GM04504 (cell line): ENCODE results near the gene SHISA3.
"Not testable (repeated sequence)": the region's sequence is repeated elsewhere in the genome, so short reads cannot be mapped to it uniquely, and the experiment has no call there.

Experiments used
- DNase-seq: peaks from one replicate; pipeline ENCODE4 v3.0.0-alpha.2; 2012; ENCODE audit warnings: low read depth

Gene SHISA3

GRCh38 chr4:42396752-42397634, at the start of gene SHISA3:
Gene SHISA3 (plus strand): TSS chr4:42397488. CDS start chr4:42398057, 569 bp downstream.
- no peak for DNase-seq

DNA sequence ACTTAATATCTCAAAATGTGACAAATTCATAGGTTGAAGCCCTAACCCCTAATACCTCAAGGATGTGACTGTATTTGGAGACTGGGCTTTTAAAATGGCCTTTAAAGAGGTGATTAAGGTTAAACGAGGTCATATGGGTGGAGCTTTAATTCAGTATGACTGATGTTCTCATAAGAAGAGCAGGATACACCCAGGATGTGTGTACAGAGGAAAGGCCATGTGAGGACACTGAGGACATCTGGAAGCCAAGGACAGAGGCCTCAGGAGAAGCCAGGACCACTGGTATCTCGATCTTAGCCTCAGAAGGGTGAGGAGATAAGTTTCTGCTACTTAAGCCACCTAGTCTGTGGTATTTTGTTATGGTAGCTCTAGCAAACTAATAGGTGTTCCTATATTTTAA, 49.0 kb upstream of the SHISA3 start:
- no peak for DNase-seq

DNA sequence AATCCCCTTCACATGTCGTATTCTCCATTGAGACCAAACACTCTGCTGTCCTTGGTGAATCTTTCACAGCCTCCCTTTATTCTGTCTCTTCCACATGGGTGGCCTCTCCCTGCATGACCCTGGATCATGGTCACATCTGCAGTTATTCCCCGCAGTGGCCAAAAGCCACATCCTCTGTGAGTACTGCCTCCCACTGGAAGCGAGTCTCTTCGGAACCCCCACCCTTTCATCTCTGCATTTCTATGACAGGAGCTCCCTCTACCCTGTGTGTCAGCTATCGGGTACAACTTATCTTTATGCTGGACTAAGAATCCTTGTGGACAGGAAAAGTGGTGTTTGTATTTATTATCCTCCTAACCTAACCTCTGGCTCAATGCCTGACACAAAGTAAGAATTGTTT, 48.6 kb upstream of the SHISA3 start:
- DNase-seq = no peak

GRCh38 chr4:42350611-42351182, 46.6 kb upstream of the SHISA3 start:
- DNase-seq = no peak

DNA sequence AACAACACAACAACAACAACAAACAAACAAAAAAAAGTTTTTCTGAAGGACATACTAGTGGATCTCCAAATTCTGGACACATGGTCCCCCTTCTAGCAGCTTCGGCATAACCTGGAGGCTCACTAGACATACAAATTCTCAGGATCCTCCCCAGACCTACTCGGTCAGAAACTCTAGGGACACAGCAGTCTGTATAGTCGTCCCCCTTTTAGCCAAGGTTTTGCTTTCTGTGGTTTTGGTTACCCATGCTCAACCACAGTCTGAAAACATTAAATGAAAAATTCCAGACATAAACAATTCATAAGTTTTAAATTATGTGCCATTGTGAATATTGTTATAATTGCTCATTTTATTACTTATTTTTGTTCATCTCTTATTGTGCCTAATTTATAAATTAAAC, 45.2 kb upstream of the SHISA3 start:
- no peak for DNase-seq

- no peak for DNase-seq
Measured at GRCh38 chr4:42357325-42357724, 40.0 kb upstream of the SHISA3 start.

DNA sequence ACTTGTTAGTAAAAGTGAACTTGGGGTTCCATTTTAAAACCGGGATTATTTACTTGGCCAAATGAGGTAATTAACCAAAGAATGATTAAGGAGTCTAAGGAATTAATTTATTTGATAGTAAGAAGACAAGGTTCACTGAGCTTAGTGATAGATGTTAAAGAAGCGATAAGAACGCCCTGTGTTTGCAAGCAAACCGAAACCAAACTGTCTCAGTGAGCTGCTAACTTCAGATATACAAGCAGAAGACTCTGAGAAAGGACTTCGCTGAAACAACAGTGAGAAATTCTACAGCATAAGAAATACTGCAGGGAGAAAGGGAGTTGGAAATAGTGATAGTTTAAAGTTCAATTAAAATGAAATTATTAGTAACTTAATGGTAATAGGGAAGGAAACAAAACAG, 37.6 kb upstream of the SHISA3 start:
- no peak for DNase-seq

DNA sequence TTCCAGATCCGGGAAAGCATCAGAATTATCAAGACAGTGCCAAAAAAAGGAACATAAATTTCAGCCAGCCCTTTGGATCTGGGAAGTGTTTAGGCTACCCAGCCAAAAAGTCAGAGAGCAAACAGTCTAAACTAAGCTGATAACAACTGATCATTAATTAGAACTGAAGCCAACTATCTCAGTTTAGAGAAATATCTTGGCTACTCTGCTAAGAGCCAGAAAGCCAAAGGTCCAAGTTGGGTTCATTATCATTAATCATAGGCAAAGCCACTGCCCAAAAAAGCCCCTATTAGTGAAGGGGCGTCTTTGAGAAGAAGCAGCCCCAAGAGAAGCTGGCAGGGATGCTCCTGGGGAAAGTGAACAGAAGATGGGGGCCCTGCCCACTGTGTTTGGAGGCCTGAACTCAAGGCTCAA, 37.0 kb upstream of the SHISA3 start:
- DNase-seq = no peak

DNA sequence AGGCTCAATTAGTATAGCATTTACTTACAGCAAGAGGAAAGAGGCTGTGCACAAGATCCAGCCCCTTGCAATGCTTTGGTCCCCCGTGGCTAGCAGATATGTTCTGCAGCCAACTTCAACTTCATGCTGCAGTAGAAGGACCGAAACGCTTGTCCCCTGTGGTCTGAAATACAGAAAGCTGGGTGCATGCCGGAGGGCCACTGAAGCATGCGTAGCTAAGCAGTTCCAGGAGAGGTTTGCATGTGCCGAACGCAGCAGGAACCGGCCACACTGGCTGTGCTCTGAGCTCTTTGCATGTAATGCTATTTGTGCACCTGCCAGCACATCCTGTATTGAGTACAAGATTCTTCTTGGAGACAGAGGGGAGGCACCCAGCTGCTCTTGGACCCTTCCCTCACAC, 35.8 kb upstream of the SHISA3 start:
- DNase-seq = no peak

DNA sequence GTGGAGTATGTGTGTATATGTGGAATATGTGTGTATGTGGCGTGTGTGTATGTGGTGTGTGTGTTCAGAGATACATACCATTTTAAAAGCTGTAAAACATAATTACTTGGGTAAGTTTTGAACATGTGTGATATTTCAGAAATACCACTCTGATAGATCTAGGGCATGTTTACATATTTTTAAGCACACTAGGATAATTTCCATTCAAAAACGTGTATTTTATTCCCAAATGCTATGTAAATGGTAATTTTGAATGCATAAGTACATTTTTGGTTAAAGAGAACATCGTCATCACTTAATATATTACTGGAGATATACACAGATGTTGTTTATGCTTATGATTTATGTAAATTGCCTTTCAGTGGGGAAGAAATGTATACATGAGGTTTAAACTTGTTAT, 34.7 kb upstream of the SHISA3 start:
- DNase-seq = no peak

DNA sequence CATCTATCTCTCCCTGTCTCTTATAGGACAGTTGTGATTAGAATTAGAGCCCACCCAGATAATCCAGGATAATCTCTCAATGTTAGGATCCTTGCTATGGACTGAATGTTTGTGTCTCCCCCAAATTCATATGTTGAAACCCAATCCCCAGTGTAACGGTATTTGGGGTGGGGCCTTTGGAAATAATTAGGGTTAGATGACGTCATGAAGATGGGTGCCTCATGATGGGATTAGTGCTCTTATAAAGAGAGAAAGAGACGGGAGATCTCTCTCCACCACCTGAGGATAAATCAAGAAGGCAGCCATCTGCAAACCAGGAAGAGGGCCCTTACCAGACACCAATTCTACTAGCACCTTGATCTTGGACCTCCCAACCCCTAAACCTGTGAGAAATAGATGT, 33.7 kb upstream of the SHISA3 start:
- DNase-seq = no peak

GRCh38 chr4:42364266-42365053, 32.8 kb upstream of the SHISA3 start:
- no peak for DNase-seq

- no peak for DNase-seq
Measured at GRCh38 chr4:42366959-42367358, 30.3 kb upstream of the SHISA3 start.

DNA sequence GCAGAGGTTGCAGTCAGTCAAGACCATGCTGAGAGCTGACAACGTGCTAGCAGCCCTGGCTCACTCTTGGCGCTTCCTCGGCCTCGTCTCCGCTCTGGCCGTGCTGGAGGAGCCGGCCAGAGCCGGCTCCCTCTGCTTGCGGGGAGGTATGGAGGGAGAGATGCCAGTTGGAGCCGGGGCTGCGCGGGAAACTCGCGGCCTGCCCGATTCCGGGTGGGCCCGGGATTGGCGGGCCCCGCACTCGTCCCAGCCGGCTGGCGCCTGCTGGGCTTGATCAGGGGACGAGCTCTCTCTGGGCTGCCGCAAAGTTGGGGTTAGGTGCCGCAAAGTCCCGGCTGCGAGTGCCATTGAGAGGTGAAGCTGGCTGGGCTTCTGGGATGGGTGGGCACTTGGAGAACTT, 27.8 kb upstream of the SHISA3 start:
- DNase-seq = no peak

GRCh38 chr4:42371305-42372252, 25.7 kb upstream of the SHISA3 start:
- DNase-seq = peak; percentile 3

GRCh38 chr4:42372303-42372702, 25.0 kb upstream of the SHISA3 start:
- not testable (repeated sequence) for DNase-seq

- DNase-seq = no peak
Measured at GRCh38 chr4:42377497-42377896, 19.8 kb upstream of the SHISA3 start.

- DNase-seq = no peak
Measured at GRCh38 chr4:42381666-42382065, 15.6 kb upstream of the SHISA3 start.

DNA sequence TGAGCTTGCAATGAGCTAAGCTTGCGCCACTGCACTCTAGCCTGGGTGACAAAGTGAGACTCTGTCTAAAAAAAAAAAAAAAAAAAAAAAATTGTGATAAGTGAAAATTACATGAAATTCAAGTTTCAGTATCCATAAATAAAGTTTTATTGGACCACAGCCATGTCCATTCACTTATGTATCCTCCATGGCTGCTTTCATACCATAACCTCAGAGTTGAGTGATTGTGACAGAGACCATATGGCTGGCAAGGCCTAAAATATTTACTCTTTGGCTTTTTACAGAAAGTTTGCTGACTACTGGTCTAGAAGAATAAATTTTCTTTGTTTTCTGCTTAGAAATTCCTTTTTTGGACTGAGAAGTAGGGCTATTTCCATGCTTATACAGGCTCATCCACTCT, 11.8 kb upstream of the SHISA3 start:
- DNase-seq = no peak

DNA sequence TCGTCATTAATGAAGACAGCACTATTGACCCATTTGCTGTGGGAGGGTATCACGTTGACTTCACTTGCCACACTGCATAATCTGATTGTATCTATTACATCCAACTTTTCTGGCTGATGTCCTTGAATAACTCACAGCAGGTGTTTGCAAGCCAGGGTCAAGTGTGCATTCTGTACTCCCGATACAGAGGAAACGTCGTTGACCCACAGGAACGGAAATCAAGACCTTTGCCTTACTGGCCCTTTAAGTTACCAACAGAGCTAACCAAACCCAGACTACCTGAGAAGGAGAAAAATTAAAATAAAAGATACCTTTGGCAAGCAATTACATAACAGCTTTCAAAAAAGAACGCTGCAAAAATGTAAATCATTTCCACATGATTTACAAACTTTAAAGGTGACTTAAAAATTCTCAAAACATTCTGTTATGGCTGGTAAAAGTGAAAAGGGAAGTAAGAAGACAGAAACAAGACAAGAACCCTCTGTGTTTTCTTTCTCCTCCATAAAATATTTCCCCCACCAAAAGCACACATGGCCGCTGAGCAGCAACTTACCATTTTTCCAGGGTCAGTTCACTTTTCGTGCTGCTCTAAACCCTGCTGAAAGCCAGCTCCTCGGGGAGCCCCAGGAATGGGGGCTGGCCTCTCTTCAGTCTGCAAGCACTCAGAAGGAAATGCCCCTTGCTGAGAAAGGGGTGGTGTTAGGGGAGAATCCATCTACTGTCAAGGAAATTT, 6.5 kb upstream of the SHISA3 start:
- DNase-seq = no peak

DNA sequence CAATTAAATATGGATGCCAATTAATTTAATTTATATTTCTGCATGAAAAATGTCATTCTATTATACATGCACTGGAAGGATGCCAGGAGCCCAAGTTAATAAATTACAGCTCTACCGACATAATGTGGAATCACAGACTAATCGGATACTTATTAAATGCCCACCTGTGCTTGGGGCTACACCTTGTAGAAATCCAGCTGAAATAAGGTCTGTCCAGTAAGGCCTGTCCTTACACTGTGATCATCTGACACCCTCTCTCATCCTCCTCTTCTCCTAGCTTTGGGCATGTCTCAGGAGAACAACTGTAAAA, 6.0 kb upstream of the SHISA3 start:
- no peak for DNase-seq
